A673 (cell line): ENCODE results near the gene NPFF.

Experiments used
- EZH2 ChIP-seq: fragments of 200-600 bp; sonication (generic); IDR thresholded peaks from 2 replicates; pipeline ENCODE4 v1.6.1; 2017; ENCODE audit warnings: borderline replicate concordance, low read depth, mild to moderate bottlenecking, mixed read lengths, antibody characterized with exemption, low read length; ENCODE audit not compliant: poor library complexity, severe bottlenecking
- TF ChIP-seq, protein P1 (sequence below): fragments of 300-800, 200-600 bp; sonication (generic); conservative IDR thresholded peaks from 2 replicates; pipeline ENCODE4 v1.5.1; 2017; ENCODE audit warnings: low read depth, mild to moderate bottlenecking, antibody characterized with exemption, low read length, moderate library complexity, mixed read lengths

GRCh38 chr12:53532021-53532420 lies 24.7 kb upstream of the NPFF start:
- TF ChIP-seq, protein P1, sequence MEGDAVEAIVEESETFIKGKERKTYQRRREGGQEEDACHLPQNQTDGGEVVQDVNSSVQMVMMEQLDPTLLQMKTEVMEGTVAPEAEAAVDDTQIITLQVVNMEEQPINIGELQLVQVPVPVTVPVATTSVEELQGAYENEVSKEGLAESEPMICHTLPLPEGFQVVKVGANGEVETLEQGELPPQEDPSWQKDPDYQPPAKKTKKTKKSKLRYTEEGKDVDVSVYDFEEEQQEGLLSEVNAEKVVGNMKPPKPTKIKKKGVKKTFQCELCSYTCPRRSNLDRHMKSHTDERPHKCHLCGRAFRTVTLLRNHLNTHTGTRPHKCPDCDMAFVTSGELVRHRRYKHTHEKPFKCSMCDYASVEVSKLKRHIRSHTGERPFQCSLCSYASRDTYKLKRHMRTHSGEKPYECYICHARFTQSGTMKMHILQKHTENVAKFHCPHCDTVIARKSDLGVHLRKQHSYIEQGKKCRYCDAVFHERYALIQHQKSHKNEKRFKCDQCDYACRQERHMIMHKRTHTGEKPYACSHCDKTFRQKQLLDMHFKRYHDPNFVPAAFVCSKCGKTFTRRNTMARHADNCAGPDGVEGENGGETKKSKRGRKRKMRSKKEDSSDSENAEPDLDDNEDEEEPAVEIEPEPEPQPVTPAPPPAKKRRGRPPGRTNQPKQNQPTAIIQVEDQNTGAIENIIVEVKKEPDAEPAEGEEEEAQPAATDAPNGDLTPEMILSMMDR: no peak
- TF ChIP-seq EZH2: no peak
